NCI-H510A (cell line): ENCODE measurements around the gene AZI2.

Experiments
- DNase-seq: peaks from one replicate; lab custom pipeline; 2025; lab: John Stamatoyannopoulos, UW

AZI2 gene, protein sequence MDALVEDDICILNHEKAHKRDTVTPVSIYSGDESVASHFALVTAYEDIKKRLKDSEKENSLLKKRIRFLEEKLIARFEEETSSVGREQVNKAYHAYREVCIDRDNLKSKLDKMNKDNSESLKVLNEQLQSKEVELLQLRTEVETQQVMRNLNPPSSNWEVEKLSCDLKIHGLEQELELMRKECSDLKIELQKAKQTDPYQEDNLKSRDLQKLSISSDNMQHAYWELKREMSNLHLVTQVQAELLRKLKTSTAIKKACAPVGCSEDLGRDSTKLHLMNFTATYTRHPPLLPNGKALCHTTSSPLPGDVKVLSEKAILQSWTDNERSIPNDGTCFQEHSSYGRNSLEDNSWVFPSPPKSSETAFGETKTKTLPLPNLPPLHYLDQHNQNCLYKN

DNA sequence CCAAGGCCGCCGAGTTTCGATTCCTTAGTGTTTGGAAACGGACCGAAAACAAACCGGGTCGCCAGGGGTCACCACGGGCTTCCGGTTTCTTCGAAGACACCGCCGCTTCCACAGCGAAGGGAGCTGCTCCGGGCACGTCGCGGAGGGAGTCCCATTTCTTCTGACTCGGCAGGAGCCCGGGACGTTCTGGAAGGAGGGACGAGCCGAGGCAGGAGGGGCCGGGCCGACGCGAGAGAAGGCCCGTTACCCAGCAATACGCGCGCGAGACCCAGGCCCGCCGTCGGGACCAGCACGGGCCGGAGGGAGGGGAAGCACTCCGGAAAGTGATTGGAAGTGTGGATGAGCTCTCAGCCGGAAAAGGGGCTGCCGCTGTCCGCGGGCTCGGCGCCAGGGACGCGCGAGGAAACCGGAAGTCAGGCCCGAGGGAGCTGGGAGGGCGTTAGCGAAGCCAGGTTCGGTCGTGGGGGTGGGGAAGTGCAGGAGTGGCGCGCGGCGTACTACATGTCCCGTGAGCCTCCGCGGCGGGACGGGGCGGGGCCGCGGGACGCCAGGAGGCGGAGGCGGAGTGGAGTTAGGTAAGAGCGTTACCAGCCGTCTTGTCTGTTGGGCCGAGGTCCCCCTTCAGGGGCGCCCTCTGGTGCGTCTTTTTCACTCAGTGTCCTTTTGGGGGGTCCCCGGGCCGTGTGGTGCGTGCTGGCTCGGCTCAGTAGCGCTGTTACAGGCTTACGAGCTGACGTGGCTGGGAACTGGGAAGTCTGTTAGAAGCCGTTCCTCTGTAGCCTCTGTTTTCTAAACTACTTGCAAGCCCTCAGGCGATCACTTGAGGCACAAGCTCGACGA lies at the start of gene AZI2, which contains the start of gene ZCWPW2:
Gene AZI2, minus strand, starts transcription at position 196 of the 840 bp plus-strand sequence. CDS start 8,207 bp downstream, outside the sequence.
Gene ZCWPW2, plus strand, starts transcription at position 93 of the 840 bp plus-strand sequence. CDS start 64,348 bp downstream, outside the sequence.
- peak; percentile 80 for DNase-seq

DNA sequence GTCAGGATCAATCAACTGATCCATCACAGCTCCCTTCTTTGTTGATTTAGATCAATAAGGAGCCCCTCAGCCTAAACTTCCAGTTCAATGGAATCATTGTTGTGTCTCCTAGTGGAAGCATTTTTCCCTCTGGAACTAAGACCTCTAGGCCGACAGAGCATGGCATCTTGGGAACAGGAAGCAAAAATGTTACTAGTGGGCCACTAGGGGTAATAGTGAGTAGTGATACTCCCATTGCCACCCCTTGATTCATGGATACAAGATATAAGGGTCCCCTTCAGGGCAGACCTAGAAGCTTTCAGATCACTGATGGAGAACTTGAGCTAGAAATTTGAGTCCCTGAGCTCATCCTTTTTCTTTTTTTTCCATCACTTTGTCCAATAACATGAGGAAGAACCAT lies 40.4 kb upstream of the AZI2 start:
- no peak for DNase-seq

DNA sequence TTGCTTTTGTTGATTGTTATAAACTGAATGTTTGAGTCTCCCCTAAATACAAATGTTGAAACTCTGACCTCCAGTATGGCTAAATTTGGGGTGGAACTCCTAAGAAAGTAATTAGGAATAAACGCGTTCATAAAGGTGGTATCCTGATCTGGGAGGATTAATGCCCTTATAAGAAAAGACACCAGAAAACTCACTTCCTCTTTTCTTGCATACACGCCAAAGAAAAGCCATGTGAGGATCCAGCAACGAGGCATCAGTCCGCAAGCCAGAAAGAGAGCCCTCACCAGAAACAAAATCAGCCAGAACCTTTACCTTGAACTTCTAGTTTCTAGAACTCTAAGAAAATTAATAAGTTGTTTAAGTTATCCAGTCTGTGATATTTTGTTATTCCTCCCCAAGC lies 37.4 kb upstream of the AZI2 start:
- DNase-seq = no peak

DNA sequence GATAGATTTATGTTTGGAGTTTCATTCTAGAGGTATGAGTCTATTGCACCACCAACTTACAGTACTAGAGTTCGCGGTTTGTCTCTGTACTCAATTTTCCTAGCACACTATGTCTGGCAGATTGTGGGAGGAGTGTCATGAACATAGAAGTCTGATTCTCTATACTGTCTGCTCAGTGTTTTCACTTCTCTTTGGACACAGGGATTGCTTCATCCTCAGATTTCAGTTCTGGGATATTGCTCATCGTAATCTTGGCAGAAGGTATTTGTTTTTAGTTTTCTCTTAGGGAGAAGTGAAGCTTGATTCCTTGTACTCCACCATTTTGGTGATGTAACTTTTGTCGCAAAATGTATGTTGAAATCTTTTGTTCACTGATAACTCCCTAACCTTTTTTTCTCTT lies 27.8 kb upstream of the AZI2 start:
- DNase-seq = no peak

DNA sequence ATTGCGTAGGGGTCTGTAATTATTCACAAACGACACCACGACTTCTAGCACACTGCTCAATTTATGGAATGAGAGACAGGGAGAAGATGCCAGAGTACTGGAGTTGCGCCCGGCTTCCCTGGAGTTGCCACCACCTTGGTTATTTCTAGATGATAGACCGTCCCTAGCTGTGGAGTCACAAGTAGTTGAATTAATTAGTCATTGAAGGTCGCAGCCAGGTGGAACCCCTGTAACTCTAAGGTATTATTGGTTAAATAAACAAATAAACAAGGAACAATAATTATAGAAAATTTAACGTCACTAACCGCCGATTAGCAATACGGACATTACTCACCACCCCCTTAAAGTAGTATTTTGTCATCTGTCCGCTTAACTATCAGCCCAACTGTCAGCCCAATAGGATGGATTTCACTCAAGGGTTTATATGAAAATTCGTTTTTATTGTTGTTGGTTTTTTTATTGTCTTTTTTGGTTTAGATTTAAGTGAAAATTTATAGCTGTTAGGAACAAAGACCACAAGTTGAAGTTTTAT lies 911 bp upstream of the AZI2 start:
- no peak for DNase-seq

DNA sequence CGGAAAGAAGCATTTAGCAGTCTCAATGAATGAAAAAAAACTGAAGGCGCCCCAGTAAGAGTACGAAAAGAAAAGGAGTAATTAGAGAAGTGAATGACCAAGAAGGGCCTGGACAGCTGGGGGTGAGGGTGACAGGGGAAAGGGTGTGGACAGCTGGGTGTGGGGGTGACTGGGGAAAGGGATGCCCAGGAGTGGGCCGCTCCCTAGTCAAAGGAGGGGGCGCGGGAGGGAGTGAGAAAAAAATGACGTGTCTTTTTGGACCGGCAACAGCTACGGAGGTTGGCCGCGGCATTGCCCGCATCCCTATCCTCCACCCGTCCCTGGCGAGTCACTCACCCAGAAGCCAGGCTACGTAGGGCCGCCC lies 377 bp downstream of the AZI2 start:
- no peak for DNase-seq

DNA sequence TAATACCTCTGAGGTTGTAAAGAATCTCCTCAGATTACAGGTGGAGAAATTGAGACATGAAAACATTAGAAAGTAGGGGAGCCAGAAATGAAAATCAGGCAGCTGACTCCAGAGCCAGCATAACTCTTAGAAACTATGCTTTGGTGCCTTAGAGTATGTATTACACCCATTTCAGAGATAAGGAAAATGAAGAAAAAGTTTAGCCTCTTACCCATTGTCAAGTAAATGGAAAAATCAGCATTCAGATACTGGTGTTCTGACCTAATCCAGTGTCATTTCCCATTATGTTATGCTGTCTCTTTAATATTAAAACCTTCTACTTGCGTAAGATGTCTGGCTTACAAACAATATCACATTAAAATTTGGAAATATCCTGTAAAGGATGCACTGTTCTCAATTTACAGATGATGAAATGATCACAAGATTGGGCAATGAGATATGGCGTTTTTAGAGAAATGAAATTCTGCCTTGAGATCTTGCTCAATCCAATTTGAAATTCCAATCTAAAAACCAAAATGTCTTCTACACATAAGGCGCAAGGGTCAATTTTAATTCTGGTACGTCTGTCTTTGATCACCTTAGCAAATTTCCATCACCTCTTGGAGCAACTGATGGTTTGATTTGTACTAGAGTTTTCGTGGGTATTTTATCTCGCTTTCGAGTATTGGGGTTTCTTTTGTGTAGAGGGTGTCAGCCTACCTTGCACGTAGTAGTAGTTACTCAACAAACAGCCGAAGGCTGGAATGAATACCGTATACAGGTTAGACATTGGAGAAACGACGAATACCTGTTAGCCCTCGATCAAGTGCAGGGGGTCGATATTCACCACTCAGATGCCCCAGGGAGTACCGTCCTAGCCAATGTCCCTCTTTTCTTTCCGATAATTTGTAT lies 1.0 kb downstream of the AZI2 start:
- no peak for DNase-seq

DNA sequence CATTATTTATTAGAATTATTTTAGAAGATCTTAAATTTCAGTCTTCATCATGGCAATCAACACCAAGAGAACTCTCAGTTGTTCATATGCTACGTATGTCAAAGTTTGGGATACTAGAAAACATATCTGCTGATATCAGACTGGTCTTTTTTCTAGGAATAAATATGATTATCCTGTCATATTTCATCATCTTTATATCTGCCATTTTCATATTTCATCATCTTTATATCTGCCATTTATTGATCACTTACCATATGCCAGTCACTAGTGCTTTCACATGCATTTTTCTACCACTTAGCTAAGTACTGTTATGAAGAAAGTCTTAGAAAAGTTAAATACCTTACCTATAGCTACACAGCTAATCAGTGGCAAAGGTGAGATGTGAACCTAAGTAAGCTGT lies 2.9 kb downstream of the AZI2 start:
- DNase-seq = no peak

DNA sequence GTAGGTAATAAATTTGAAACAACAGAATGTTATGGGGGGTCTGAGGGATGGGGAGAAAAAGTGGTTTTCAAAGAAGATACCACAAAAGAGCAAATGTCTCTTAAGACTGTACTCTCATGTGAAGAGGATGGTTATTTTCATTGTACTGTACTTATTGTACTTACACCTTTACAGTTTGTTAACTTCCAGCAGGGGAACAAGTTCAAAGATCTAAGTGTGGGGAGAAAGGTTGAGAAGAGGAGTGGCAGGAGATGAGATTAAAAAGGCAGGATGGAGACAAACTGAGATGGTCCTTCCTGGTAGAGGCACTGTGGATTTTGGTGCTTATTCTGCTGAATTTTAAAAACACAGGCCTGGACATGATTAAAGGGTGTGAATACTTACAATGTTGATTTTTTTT lies 5.5 kb downstream of the AZI2 start:
- DNase-seq = no peak

DNA sequence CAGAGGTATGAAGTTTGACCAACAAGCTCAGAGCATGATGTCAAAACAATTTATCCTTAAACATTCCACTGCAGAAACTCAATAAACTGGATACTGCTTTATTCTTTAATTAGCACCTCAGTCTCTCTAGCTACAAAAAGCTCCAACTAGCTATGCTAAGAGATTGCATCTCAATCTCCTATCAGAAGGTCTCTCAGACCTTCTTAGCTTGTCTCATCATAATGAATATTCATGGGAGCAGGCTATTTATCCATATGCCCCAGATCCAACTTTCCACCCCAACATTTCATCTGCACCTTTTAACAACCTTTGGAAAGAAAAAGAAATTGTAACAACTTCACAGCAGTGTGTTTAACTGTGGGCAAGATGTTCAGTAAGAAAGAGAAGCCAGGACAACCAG lies 11.4 kb downstream of the AZI2 start:
- DNase-seq = no peak

DNA sequence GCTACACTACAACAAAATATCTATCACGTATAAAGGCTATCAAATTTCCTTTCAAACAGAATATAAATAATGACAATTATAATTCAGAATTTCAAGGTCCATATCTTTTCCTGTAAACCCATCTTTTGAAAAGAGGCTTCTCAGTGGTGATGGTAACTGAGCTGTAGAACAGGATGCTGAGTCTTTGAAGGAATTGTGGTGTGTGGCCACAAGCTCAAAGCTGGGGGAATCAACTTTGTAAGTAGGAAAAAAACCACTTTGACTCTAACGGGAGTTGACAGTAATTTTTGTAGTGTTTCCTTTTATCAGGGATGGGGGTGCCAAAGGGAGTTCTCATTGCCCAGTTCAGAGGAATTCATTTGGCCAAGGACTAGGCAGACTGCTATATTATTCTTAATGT lies 13.4 kb downstream of the AZI2 start:
- DNase-seq = no peak

DNA sequence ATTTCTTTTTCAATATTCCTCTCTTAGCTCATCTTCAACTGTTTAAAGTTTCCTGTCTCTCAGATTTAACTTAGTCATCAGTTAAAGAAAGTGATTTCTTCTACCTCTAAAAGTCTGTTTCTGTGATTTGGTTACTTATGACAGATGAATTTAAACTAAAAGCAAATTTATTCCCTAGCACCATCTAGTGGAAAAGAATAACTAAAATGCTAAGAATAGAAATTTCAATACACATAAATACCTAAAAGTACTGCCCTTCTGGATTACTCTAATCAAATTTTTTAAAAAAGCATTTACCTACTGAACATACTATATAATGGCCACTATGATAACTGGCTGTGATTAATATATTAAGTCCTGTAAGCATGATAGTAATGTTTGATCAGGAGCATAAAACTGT lies 14.1 kb downstream of the AZI2 start:
- no peak for DNase-seq

DNA sequence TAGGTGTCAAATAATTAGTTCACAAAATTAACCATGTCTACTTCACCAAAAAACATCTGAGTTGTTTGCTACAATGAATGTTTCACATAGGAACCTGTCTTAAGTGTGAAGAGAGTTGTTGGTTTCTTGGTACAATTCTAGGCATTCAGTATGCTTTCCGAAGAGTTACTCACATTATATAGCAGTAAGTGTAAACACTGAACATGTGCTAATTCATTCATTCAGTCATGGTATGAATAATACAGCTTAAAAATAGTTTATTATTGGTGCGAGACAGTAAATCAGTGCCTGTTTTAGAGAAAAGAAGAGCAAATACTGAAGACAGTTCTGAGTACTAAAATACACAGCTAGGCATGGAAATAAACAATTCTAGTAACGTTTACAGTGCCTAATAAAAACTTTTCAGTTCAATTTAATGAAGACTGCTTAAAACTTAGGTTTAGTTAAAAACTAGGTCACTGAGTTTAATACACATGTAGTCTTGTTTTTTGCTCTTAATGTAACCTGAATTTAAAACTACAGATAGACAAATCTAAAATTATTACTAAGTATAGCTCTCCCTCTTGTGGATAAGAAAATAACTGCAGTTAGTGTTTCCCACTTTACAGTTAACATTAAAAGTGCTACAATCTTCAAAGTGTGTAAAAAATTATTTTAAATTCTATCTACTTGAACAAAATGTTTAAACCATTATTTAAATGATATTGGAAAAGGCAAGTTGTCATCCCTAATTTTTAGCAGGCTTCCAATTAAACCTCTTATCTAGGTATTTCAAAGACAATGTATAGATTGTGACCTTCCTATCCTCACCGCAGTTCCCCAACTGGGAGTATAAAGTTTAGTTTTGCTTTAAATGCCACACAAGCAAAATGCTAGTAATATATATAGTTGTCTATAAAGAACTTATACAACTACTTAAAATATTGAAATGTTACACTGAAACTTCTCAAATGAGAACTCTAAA lies 20.2 kb downstream of the AZI2 start:
- no peak for DNase-seq

DNA sequence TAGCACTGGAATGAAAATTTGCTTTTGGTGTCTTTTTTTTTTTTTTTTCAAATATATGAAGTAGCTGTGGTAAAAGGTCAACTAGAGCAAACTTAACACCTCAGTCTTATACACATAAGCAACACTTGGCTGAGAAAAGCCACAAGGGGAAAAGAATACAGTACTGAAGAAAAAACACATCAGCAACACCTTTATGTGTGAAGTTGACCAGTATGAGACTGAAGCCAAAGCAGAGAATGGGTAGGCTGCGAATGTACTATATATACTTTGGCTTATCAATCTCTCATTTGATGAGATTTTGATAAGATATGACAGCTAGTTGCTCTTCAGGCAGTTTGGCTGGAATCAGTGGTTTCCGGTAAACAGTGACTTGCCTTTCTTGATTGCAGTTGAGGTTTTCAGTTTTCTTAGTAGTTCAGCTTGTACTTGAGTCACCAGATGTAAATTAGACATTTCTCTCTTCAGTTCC lies 22.1 kb downstream of the AZI2 start:
- no peak for DNase-seq

DNA sequence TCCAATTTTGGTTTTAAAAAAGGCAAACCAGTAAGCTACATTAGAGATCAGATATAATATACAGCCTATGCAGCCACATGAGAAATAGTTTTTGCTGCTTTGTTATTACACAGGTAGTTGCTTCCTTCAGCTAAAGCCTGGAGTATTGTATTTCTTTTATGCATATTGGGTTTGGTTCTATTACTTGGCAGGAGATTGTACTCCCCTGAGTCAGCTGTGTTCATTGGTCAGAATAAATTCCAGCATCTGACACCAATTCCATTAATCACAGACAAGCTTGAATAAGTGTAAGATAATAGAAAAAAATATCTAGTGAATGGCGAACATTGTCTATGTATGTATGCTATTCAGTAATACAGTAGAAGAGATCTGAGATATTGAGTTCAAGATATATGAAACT lies 26.2 kb downstream of the AZI2 start:
- DNase-seq = no peak

DNA sequence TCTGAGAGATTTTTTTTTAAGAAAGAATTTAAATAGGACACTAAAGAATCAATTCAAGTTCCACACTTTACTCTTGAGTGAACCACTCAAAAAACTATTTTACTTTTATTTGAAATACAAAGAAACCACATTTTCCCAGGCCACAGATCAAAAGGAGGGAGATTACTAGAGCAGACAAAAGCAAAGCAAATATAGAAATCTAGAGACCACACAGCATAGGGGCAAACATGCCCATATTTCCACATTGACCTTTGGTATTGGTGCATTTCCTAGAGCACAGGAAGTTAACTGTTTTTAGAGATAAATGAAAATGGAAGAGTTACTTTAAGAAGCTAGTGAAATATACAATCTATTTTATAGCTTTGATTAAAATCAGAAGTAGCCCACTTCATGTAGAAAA lies 27.6 kb downstream of the AZI2 start:
- no peak for DNase-seq

DNA sequence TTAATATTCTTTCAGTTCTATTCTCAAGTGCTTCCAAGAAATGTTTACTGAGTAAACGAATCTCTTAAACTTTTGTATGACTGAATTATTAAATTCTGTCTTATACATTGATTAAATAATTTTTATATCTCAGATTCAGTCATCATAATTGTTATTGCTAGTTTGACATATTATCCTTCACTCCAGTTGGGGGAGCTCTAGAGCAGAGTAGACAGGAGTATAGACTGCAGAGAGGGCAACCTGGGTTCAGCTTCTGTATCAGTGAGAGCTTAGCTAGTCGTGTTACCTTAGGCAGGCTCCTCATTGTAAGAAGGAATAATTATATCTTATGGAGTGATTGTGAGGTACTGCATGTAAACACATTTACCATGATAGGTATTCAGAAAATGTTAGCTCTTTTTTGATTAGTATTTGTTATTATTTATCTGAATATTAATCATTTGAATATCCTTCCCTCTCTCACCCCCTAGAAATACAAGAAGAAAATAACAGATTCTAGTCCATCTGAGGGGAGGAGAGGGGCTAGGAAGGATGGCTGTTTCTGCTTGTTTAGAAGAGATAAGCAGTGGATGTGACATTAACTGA lies 31.1 kb downstream of the AZI2 start:
- DNase-seq = no peak

DNA sequence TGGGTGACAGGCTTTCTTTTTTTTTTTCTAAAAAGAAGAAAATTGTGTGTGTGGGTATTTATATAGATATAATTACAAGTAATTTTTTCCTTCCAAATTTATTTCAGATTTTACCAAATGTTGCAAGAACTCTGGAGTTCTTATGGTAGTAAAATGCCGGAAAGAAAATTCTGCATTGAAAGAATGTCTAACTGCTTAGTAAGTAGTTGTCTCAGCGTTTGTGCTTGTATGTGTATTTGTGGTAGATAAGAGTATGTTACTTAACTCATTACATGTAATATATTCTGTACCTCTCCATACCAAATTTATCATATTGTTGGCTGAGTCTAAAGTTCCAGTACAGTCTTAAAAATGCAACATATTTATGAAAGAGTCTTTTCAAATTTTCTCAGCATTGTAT lies 32.4 kb downstream of the AZI2 start:
- DNase-seq = no peak

DNA sequence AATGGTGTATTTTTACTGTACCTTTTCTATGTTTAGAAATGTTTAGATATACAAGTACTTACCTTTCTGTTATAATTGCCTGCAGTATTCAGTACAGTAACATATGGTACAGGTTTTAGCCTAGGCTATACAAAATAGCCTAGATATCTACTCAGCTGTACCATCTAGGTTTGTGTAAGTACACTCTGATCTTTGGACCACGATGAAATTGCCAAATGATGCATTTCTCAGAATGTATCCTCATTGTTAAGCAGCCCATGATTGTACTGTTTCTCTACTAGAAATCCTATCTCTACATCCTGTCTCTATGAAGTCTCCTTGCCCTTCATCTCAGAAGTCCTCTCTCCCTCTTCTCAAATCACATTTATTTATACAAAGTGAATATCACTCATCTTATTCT lies 32.9 kb downstream of the AZI2 start:
- no peak for DNase-seq

DNA sequence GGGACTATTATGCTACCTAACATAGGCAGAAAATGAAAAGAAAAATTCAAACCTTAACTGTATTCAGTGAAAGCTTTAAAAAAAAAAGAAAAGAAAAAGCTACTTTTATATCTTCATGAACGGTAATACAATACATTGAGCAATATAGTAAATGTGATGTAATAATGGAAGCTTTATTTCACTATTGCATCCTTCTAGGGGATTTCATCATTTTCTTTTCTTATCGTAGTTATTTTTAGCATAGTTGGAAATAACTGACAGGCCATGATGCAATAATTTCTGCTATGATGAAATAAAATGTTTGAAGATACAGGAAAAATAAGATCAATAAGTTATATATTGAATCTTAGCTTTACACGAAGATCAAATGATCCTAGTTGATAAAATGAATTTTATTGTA lies 40.4 kb downstream of the AZI2 start:
- no peak for DNase-seq
